GM12864 (cell line): ENCODE results near the gene LY6G5B.

ENCODE experiments used
- DNase-seq: peaks from one replicate; pipeline ENCODE4 v3.0.0-alpha.2; 2011; ENCODE audit warnings: low read depth
- H3K4me3 ChIP-seq: 2 replicates; pipeline ENCODE4 v1.5.1; 2011; ENCODE audit warnings: mild to moderate bottlenecking, low read depth, low read length, control low read depth
- TF ChIP-seq, protein P1 (sequence below): IDR thresholded peaks from 2 replicates; pipeline ENCODE4 v1.5.1; 2011; ENCODE audit warnings: low read depth, mild to moderate bottlenecking, moderate library complexity, low read length, control low read depth, inconsistent platforms; ENCODE audit errors: missing control alignments

The LY6G5B gene

DNA sequence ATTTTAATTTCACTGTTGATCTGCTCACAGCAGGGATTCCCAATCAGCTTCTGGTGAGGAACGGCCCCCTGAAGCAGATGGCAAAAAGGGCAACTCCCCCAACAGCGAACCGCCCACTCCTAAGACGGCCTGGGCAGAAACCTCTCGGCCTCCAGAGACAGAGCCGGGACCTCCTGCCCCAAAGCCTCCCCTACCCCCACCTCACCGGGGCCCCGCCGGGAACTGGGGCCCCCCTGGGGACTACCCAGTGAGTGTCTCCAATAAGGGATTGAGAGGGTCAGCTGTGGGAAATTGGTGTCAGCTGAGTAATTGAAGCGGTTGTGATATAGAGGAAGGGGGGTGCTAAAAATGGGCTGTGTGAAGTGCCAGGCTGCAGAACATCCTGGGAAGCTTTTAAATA, 42.8 kb upstream of the LY6G5B start:
- H3K4me3 ChIP-seq, result no peak overlapping the region
- DNase-seq, result no peak
- TF ChIP-seq, protein P1, sequence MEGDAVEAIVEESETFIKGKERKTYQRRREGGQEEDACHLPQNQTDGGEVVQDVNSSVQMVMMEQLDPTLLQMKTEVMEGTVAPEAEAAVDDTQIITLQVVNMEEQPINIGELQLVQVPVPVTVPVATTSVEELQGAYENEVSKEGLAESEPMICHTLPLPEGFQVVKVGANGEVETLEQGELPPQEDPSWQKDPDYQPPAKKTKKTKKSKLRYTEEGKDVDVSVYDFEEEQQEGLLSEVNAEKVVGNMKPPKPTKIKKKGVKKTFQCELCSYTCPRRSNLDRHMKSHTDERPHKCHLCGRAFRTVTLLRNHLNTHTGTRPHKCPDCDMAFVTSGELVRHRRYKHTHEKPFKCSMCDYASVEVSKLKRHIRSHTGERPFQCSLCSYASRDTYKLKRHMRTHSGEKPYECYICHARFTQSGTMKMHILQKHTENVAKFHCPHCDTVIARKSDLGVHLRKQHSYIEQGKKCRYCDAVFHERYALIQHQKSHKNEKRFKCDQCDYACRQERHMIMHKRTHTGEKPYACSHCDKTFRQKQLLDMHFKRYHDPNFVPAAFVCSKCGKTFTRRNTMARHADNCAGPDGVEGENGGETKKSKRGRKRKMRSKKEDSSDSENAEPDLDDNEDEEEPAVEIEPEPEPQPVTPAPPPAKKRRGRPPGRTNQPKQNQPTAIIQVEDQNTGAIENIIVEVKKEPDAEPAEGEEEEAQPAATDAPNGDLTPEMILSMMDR, result no peak

DNA sequence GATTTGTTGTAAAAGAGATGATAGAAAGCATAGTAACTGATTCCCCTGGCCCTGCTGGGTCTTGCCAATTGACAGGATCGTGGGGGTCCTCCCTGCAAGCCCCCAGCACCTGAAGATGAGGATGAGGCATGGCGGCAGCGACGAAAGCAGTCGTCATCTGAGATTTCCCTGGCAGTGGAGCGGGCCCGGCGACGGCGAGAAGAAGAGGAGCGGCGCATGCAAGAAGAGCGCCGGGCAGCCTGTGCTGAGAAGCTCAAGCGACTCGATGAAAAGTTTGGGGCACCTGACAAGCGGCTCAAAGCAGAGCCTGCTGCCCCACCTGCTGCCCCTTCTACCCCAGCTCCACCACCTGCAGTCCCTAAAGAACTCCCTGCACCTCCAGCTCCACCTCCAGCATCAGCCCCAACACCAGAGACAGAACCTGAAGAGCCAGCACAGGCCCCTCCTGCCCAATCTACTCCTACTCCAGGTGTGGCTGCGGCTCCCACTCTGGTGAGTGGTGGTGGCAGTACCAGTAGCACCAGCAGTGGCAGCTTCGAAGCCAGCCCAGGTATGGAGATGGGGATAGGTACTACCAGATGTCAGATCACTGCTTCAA, 42.0 kb upstream of the LY6G5B start:
- no peak for DNase-seq
- no peak overlapping the region for H3K4me3 ChIP-seq
- TF ChIP-seq, protein P1, result no peak

DNA sequence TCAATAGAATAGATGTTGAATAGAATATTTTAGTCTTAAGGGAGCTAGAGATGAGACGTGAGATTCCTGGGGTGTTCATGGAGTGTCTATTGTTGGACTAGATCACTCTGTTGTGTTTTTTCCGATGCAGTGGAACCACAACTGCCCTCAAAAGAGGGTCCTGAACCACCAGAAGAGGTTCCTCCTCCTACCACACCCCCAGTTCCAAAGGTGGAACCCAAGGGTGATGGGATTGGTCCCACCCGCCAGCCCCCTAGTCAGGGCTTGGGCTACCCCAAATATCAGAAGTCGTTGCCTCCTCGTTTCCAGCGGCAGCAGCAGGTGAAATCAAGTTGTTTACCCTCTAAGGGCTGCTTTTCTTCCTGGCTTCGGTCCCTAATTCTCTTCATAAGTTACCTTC, 40.8 kb upstream of the LY6G5B start:
- TF ChIP-seq, protein P1, result no peak
- no peak overlapping the region for H3K4me3 ChIP-seq
- no peak for DNase-seq

DNA sequence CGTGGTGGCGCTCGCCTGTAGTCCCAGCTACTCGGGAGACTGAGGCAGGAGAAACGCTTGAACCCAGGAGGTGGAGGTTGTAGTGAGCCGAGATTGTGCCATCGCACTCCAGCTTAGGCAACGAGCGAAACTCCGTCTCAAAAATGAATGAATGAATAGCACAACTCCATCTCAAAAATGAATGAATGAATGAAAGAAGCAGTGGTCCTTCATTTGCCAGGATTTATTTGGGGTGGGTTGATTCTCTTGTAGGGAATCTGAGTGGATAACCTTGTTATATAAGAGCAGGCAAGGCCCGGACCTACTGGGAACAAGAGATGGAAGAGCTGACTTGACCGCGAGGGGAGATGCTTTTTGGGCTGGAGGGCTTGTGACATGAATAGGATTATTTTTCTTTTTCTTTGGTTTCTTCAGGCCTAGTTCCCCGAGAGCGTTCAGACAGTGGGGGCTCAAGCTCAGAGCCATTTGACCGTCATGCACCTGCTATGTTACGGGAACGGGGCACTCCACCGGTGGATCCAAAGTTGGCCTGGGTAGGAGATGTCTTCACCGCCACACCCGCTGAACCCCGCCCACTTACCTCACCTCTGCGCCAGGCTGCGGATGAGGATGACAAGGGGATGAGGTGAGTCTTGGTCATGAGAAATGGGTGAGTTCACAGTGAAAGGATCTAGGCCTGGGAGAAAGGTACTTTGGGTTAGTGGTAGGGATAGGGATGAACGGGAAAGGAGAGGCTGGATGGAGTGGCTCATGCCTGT, 39.4 kb upstream of the LY6G5B start:
- no peak for DNase-seq
- no peak overlapping the region for H3K4me3 ChIP-seq
- TF ChIP-seq, protein P1, result no peak

DNA sequence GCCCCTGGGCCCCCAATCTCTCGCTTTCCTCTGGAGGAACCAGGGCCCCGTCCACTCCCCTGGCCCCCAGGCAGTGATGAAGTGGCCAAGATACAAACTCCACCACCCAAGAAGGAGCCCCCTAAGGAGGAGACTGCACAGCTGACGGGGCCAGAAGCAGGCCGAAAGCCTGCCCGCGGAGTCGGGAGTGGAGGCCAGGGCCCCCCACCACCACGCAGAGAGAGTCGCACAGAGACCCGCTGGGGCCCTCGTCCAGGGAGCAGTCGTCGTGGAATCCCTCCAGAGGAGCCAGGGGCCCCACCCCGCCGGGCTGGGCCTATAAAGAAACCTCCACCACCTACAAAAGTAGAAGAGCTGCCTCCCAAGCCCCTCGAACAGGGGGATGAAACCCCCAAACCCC, 38.6 kb upstream of the LY6G5B start:
- TF ChIP-seq, protein P1, result no peak
- DNase-seq, result no peak
- H3K4me3 ChIP-seq, result no peak overlapping the region

DNA sequence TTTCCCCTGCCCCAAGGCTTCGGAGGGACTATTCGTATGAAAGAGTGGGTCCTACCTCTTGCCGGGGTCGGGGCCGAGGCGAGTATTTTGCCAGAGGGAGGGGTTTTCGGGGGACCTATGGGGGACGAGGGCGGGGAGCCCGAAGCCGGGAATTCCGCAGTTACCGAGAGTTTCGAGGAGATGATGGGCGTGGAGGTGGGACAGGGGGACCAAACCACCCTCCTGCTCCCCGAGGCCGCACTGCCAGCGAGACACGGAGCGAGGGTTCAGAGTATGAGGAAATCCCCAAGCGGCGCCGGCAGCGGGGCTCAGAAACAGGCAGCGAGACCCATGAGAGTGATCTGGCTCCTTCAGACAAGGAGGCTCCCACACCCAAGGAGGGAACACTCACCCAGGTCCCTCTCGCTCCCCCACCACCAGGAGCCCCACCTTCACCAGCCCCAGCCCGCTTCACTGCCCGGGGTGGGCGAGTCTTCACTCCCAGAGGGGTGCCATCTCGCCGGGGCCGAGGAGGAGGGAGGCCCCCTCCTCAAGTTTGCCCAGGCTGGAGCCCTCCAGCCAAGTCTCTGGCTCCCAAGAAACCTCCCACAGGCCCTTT, 38.0 kb upstream of the LY6G5B start:
- H3K4me3 ChIP-seq, result no peak overlapping the region
- TF ChIP-seq, protein P1, result no peak
- no peak for DNase-seq
